MCF 10A (cell line): ENCODE results near the gene OR1A2. TPM values are rescaled to one million over a fixed set of nuclear protein-coding genes. Genes with fewer than 3 reads are reported as not detected.

ENCODE experiments used
- total RNA-seq: library from RNA; stranded (reverse); gene quantifications from 2 replicates; pipeline ENCODE4 v1.2.3, GENCODE V29; 2022

The OR1A2 gene
- total RNA-seq, 1 experiment from 2014 or later, result not detected

Other genes with a start within 250 kb of the OR1A2 start
- not detected in 2 replicates for gene OR1D5, start 133.9 kb upstream of the OR1A2 start, total RNA-seq
- gene OR1D2, start 93.1 kb upstream of the OR1A2 start, total RNA-seq, result not detected in 2 replicates
- not detected in 2 replicates for gene OR1G1, start 70.0 kb upstream of the OR1A2 start, total RNA-seq
- gene OR1A1, start 10.1 kb downstream of the OR1A2 start, total RNA-seq, result not detected in 2 replicates
- not detected in 2 replicates for gene OR3A1, start 100.8 kb downstream of the OR1A2 start, total RNA-seq
- gene OR3A2, start 188.8 kb downstream of the OR1A2 start, total RNA-seq, result not detected in 2 replicates
- gene OR1E1, start 200.9 kb downstream of the OR1A2 start, total RNA-seq, result not detected in 2 replicates
- gene OR3A3, start 213.9 kb downstream of the OR1A2 start, total RNA-seq, result not detected in 2 replicates
- gene OR1E2, start 236.3 kb downstream of the OR1A2 start, total RNA-seq, result not detected in 2 replicates